Eye (tissue), 1 donor: ENCODE measurements around the gene HSFX2.
"Not testable (repeated sequence)": the region's sequence is repeated elsewhere in the genome, so short reads cannot be mapped to it uniquely, and the experiment has no call there.

ENCODE experiments used
- DNase-seq: peaks from one replicate; pipeline ENCODE4 v3.0.0-alpha.2; 2015

Gene HSFX2

GRCh38 chrX:149587359-149587758 is 7.8 kb downstream of the HSFX2 start, which contains the start of gene MAGEA9B:
Gene MAGEA9B, minus strand, starts transcription at chrX:149587459. Its CDS starts 4,280 bp downstream, at chrX:149583179.
- DNase-seq = not testable (repeated sequence)

- DNase-seq = not testable (repeated sequence)
These were observed 9.5 kb downstream of the HSFX2 start for GRCh38 chrX:149585631-149586030.

DNA sequence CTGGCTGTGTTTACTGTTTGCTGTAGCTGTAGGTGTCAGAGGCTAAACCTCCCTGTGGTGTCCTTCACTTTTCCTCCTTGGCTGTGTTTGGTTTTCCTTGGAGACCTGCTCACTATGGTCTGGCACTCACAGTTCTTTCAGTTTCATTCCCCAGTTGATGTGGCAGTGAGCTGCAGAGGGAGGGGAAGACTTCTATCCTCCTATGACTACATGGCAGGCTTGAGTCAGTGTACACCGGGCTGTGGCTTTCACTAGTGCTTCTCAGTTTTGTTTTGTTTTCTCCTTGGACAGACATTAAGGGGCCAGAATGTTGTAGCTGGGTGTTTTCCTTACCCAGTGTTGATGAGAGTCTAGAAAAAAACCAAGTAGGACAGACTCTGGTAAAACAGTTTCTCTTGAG is 21.7 kb downstream of the HSFX2 start:
- DNase-seq = not testable (repeated sequence)

DNA sequence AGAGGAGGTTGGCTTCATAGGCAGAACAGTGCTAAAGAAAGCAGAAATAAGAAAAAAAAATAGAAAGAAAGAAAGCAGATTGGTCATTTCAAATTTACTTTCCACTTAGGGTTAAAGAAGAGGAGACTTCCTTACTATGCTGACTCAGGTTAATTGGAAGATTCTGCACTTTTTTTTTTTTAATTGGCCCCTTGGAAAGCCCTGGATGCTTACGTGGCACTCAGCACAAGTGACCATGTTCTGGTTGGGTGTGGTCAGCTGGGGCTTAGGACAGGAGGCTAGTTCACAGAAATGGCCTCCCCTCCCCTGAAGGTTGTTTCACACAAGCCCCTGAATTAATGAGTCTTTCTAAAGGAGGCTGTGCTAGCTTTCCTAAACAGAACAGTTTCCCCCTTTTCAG is 22.4 kb downstream of the HSFX2 start:
- DNase-seq = no peak

GRCh38 chrX:149571770-149572169 is 23.3 kb downstream of the HSFX2 start:
- no peak for DNase-seq

DNA sequence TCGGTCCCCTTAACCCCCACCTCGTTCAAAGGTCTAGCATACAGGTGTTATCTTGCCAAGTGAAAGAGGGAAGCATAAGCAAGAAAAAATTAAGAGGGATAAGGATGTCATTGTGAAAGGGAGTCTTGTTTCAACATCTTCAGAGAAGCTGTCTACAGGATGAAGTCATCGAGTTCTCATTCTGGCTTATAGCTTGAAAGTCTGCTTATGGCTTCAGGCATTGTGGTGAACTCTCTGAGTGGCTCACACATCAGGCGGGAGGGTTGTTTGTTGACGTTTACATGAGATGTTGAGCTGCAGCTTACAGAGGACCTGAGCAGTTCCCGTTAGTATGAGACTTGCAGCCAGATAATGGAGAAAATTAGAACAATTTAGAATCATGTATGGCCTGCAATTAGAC is 24.4 kb downstream of the HSFX2 start:
- DNase-seq = peak; percentile 3

DNA sequence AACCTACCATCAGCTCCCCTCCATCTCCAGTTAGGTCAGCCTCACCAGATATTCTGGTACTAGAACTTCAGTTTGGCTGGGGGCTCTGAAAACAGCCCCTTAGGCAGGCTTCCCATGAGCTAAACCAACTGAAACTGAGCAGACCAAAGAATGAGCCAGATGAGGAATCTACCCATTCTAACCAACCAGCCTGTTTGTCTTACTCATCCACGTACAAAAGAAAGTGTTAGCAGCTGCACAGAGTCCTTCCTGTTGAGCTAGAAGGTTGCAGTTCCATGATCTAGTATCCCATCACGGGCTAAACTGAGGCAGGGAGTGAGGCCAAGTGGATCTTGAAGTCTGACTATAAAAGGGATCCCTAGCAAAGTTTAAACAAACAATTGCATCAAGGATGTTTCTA is 25.3 kb downstream of the HSFX2 start:
- no peak for DNase-seq

DNA sequence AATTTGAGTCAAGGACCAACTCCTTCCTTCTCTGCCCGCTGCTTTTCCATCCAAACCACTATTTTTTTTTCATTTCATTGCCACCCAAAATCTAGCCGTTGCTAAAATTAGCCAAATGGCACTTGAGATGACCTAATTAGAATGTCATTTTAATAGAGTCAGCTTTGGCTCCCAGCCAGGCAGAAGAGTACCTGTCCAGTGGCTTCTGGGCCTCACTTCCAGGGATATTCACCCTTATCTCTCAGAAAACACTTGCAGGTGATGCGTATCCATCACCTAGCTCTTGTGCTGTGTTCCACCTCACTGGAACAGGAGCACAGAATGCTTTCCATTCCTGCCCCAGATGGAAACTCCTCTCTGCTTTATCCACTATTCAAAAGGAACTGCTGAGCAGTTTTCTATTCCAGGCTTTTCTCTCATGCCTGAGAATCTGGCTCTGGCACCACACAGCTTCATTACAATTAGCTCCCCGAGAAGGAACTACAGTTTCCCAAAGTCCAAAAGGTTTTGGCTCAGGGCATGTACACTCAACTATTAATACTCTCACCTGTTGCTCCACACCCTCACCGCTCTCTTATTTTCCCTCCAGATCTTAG is 26.3 kb downstream of the HSFX2 start:
- no peak for DNase-seq

- DNase-seq = no peak
These were observed 27.3 kb downstream of the HSFX2 start for GRCh38 chrX:149567621-149568417.

DNA sequence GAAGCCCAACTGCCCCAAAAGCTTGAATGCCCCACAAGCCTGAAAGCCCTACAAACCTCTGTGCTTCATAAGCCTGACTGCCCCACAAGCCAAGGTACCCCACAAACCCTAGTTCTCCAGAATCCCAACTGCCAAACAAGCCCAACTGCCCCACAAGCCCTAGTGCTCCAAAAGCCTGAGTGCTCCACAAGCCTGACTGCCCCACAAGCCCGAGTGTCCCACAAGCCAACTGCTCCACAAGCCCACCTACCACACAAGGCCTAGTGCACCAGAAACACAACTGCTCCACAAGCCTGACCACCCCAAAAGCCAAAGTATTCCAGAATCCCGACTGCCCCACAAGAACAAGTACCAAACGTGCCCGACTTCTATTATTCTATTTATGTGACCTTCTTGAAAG is 31.8 kb downstream of the HSFX2 start:
- DNase-seq = no peak

GRCh38 chrX:149555251-149555650 is 39.9 kb downstream of the HSFX2 start:
- DNase-seq = not testable (repeated sequence)

DNA sequence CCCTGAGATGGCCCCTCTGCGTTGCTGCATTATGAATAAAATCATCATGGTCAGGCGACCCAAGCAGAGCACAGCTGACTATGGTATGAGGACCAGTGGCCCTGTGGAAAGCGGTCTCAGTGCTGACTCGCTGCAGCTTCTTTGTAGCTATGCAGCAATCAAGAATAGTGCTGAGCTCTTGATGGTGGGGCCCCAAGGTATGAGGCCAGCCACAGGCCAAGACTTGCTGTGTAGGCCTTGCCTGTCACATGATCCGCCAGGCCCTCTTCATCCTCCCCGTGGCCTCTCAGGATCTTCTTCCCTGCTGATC is 43.2 kb downstream of the HSFX2 start:
- DNase-seq = not testable (repeated sequence)

- not testable (repeated sequence) for DNase-seq
These were observed 43.7 kb downstream of the HSFX2 start for GRCh38 chrX:149551245-149551938.

- not testable (repeated sequence) for DNase-seq
These were observed 44.7 kb downstream of the HSFX2 start for GRCh38 chrX:149550454-149550853.

- not testable (repeated sequence) for DNase-seq
These were observed 45.4 kb downstream of the HSFX2 start, which contains the start of gene HSFX3 for GRCh38 chrX:149549701-149550100. Gene HSFX3, minus strand, starts transcription at chrX:149549924. Its CDS starts 72 bp downstream, at chrX:149549852.

DNA sequence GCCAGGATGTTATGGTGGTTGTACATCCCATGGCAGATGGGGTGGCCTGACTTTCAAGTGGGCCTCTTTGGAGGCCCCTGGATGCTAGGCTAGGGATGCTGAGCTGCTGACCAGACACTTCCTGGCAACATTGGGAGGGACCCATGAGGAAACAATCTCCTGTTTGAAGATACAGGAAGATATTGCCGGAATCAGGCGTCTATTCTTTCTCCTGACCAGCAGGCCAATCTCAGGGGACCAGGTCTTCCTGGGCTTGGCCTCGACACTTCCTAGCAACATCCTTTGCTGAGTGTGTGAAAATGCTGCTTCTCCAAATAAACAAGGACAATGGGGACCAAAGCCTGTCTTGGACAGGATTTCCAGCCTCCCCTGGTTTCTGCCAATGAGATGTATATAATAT is 47.3 kb downstream of the HSFX2 start:
- not testable (repeated sequence) for DNase-seq

GRCh38 chrX:149546962-149547361 is 48.2 kb downstream of the HSFX2 start:
- not testable (repeated sequence) for DNase-seq

- not testable (repeated sequence) for DNase-seq
These were observed 49.3 kb downstream of the HSFX2 start for GRCh38 chrX:149545545-149546543.
